GM18858 (cell line): ENCODE results near the gene DIPK1A.

Experiments used
- ATAC-seq: cut with Tn5 transposase; IDR thresholded peaks from one replicate; pipeline ENCODE4 v1.9.1; 2021; ENCODE audit not compliant: unreplicated experiment

DIPK1A gene

DNA sequence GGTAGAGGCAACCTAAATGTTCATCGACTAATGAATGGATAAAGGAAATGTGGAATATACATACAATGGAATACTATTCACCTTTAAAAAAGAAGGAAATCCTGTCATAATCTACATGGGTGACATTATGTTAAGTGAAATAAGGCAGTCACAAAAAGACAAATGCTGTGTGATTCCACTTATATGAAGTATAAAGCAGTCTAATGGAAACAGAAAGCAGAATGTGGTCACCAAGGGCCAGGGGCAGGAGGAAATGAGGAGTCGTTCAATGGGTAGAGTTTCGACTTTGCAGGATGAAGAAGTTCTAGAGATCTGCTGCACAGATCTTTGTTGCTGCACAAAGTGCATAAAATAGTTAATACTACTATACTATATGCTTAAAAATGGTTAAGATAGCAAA, 7.8 kb downstream of the DIPK1A start:
- peak; percentile 68 for ATAC-seq

GRCh38 chr1:92952714-92953113, 8.5 kb downstream of the DIPK1A start:
- ATAC-seq, result no peak

DNA sequence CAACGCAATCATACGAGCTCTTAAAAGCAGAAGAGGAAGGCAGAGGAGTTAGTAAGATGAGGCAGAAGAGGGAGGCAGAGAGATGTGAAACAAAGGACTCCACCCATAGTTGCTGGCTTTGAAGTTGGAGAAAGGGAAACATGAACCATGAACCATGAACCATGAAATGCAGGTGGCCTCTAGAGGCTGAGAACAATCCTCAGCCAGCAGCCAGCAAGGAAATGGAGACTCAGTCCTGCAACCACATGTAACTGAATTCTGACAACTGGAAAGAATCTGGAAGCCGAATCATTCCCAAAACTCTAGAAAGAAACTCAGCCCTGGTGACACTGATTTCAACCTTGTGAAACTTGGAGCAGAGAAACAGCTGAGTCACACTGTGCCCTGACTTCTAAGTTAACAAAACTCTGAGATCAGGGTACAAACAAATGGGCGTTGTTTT, 10.1 kb downstream of the DIPK1A start:
- peak; percentile 54 for ATAC-seq

GRCh38 chr1:92949937-92950817, 11.1 kb downstream of the DIPK1A start:
- ATAC-seq, result peak; percentile 28

GRCh38 chr1:92948071-92948470, 13.2 kb downstream of the DIPK1A start:
- ATAC-seq, result no peak

- ATAC-seq, result no peak
These were observed 15.5 kb downstream of the DIPK1A start for GRCh38 chr1:92945748-92946270.

GRCh38 chr1:92944901-92945747, 16.1 kb downstream of the DIPK1A start:
- no peak for ATAC-seq

GRCh38 chr1:92943502-92943847, 17.8 kb downstream of the DIPK1A start:
- ATAC-seq, result no peak

DNA sequence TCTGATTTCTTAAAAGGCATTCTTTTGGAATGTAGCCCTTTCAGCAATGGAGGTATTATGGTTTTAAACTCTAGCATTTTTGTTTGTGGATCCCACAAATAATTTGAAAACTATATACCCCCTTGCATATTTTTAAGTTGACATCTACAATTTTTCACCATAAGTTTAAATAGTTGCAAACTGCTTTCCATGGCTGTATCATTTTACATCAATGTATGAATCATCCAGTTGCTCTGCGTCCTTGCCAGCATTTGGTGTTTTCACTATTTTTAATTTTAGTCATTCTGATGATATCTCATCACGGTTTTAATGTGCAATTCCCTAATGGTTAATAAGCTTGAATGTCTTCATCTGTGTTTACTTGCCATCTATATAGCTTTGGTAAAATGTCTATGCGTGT, 20.7 kb downstream of the DIPK1A start:
- no peak for ATAC-seq

DNA sequence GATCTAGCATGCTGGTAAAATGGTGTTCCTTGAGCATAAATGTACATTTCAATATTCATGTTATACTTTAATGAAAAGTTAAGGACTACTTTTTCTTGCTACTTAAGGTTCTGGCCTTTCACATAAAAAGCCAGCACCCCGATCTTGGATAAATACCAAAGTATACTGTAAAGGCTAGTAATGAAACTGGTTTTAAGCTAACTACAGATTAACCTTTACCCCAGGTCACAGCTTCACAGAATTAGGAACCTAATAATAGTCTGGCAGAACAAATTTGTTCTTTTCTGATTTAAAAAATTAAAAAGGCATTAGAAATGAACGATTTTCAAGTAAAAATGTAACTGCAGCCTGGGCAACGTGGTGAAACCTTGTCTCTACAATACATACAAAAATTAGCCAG, 23.5 kb downstream of the DIPK1A start:
- ATAC-seq, result no peak

DNA sequence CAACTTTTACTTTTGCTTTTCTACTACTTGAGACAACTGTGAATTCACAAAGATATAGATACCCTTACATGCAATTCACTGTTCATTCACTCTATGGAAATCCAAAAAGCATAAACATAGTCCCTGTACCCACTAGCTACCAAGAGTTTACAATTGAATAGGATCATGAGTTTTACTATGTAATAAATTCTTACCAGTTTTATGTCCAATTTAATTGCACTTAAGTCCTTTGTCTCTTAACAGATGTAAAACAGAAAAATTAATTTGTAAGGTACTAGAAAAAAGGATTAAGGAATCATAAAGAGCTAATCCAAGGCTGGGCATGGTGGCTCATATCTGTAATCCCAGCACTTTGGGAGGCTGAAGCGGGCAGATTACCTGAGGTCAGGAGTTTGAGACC, 24.4 kb downstream of the DIPK1A start:
- ATAC-seq, result no peak

DNA sequence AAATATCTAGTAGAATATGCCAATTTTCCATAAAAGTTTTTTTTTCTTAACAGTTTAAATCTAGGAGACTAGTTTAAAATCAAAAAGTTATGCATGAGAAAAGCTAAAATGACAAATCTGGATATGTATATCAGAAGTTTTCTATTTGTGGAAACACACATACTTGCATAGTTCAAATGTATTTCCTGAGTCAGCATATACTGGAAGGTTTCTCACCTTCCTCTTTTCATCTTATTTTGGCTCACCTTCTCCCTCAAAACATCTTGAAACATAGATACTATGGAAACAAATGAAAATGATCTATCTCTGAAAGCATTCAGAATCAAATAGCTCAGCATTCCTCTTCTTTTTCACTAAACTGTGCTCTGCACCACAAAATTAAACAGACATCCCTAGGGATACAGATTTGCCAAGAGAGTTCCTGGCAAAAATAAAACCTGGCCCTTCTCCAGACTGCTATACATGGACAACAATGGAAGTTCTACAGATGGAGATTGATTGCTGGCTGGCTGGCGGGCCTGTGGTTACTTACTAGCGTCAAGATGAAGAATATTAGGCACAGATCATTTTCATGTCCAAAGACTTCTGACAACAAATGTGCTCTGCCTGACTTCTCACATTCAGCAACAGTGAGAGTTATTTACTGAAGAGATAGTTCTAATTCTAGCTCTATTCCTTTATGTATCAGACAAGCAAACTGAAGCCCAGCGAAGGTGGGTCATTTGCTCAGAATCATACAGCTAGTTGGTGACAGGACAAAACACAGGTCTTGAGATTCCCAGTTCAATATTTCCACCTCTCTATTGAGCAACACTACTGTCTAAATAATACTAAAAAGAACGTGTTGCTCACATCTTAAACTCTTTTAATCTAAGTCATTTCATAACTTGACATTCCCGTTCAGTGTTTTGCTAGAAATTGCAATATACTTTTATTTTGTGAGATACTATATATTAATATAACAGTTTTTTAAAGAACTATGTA, 26.6 kb downstream of the DIPK1A start:
- no peak for ATAC-seq

DNA sequence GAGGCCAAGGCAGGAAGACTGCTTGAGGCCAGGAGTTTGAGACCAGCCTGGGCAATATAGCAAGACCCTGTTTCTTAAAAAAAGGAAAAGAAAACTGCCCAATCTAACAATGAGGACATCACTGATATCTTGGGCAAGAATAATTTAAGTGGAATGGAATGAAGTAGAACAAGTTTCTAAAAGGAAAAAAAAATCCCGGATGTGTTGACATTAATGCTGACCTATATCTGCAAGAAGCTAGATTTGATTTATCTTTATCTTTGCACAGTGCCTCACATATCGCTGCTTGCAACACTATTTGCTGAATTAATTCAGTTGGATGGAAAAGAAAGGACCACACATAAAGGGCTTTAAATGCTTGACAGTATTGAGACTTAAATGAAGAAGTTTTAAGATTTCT, 27.8 kb downstream of the DIPK1A start:
- ATAC-seq, result no peak

DNA sequence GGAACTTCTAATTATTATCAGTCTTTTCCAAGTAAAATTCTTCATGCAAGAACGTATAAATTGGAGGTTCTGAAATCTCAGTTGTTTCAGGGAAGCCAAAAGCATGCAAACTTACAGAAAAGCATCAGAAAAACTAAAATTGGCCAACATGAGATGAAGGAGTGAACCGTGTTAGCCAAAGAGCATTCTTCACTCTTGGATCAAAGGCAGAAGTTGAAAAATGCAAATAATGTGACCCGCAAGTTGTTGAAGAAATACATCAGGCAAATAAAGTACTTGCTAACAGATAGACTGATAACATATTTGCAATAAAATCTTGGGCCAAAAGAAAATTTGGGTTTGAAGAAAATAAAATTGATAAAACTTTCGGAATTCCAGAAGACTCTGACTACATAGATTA, 29.6 kb downstream of the DIPK1A start:
- no peak for ATAC-seq

- peak; percentile 43 for ATAC-seq
These were observed 31.8 kb downstream of the DIPK1A start for GRCh38 chr1:92929461-92929860.

- no peak for ATAC-seq
These were observed 33.4 kb downstream of the DIPK1A start for GRCh38 chr1:92927870-92928269.

DNA sequence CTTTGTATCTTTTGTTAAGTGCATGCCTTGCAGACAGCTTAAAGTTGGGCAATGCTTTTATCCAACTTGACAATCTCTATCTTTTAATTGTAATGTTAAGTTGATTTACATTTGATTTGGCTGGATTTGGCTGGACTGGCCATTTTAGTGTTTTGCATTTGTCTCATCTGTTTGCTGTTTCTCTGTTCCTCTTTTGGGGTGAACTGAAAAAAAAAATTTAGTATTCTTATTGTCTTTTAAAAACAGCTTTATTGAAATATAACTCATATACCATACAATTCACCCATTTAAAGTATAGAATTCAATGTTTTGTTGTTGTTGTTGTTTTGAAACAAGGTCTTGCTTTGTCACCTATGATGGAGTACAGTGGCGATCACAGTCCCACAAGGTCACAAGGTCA, 34.4 kb downstream of the DIPK1A start:
- no peak for ATAC-seq

DNA sequence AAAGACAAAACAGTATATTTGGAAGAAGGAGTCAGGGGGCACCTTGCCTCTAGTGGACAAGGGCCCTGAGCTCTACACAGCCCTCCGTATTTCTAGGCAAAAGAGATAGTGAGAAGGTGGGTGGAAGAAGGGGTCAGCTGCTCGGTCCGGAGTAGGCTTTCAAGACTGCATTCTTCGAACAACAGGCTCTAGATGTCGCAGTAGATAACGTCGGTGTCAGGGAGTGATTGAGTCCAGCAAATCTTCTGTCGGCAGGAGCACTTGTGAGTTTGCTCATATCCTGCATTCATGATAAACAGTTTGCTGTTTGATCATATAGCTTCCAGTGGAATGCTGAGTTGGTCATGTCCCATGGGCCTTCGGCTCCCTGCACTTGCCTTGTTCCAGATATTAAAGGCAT, 36.8 kb downstream of the DIPK1A start:
- no peak for ATAC-seq

- no peak for ATAC-seq
These were observed 37.6 kb downstream of the DIPK1A start for GRCh38 chr1:92923664-92924063.

- ATAC-seq, result no peak
These were observed 38.8 kb downstream of the DIPK1A start for GRCh38 chr1:92922356-92923035.
